Neuronal stem cell (in vitro differentiated cells): Measurements from ENCODE around the gene ADH4.

Experiments
- DNase-seq: peaks from one replicate; pipeline ENCODE4 v3.0.0-alpha.2; 2013; ENCODE audit warnings: low spot score
- H2AFZ ChIP-seq: one replicate; pipeline ENCODE4 v1.6.1; 2013; ENCODE audit warnings: mild to moderate bottlenecking, low read length, inconsistent platforms
- H2AK5ac ChIP-seq: 2 replicates; pipeline ENCODE4 v1.6.1; 2013; ENCODE audit warnings: low read depth, mild to moderate bottlenecking, inconsistent platforms, low read length, moderate library complexity, mixed read lengths
- H2BK120ac ChIP-seq: 2 replicates; pipeline ENCODE4 v1.6.1; 2013; ENCODE audit warnings: low read depth, mild to moderate bottlenecking, inconsistent platforms, low read length, moderate library complexity, mixed read lengths
- H2BK12ac ChIP-seq: one replicate; pipeline ENCODE4 v1.6.1; 2013; ENCODE audit warnings: low read length, inconsistent platforms
- H2BK15ac ChIP-seq: 2 replicates; pipeline ENCODE4 v1.6.1; 2013; ENCODE audit warnings: mild to moderate bottlenecking, low read length, inconsistent platforms, mixed read lengths
- H2BK5ac ChIP-seq: one replicate; pipeline ENCODE4 v1.6.1; 2013; ENCODE audit warnings: inconsistent platforms, mild to moderate bottlenecking, low read length, moderate library complexity
- H3K14ac ChIP-seq: one replicate; pipeline ENCODE4 v1.6.1; 2013; ENCODE audit warnings: low read length, inconsistent platforms
- H3K18ac ChIP-seq: 2 replicates; pipeline ENCODE4 v1.6.1; 2013; ENCODE audit warnings: low read length, inconsistent platforms
- H3K23ac ChIP-seq: 2 replicates; pipeline ENCODE4 v1.6.1; 2013; ENCODE audit warnings: low read depth, mild to moderate bottlenecking, mixed read lengths, low read length, inconsistent platforms; ENCODE audit not compliant: poor library complexity
- H3K27ac ChIP-seq: replicated peaks from 3 replicates; pipeline ENCODE4 v1.5.1; 2013; ENCODE audit warnings: low read length, inconsistent platforms
- H3K27me3 ChIP-seq, 3 experiments: 2 replicates each; pipeline ENCODE4 v1.6.1; 2013; ENCODE audit warnings: low read length in 3 of 3, mild to moderate bottlenecking in 2 of 3, inconsistent platforms in 1 of 3, low read depth in 1 of 3, mixed read lengths in 1 of 3, moderate library complexity in 1 of 3; ENCODE audit not compliant: control insufficient read depth in 3 of 3, insufficient read depth in 3 of 3
- H3K36me3 ChIP-seq, 2 donors: replicated peaks in 1 of 2; 2 replicates each; pipeline ENCODE4 v1.6.1; 2013; ENCODE audit warnings: low read length in 2 of 2; ENCODE audit not compliant: control insufficient read depth in 2 of 2, insufficient read depth in 2 of 2
- H3K4ac ChIP-seq: 2 replicates; pipeline ENCODE4 v1.6.1; 2013; ENCODE audit warnings: inconsistent platforms, mild to moderate bottlenecking, low read length, moderate library complexity
- H3K4me1 ChIP-seq, 2 donors: 1 replicate in 1 of 2; 2 replicates in 1 of 2; pipeline ENCODE4 v1.6.1; 2013; ENCODE audit warnings: low read length in 2 of 2, low read depth in 1 of 2; ENCODE audit not compliant: control insufficient read depth in 2 of 2, insufficient read depth in 1 of 2
- H3K4me2 ChIP-seq: one replicate; pipeline ENCODE4 v1.6.1; 2013; ENCODE audit warnings: mild to moderate bottlenecking, low read length, inconsistent platforms; ENCODE audit not compliant: insufficient read depth, poor library complexity, severe bottlenecking
- H3K4me3 ChIP-seq, 2 donors: 2 replicates each; pipeline ENCODE4 v1.5.1; 2013; ENCODE audit warnings: low read length in 2 of 2, mild to moderate bottlenecking in 2 of 2, inconsistent platforms in 1 of 2, moderate library complexity in 1 of 2
- H3K79me1 ChIP-seq: one replicate; pipeline ENCODE4 v1.6.1; 2013; ENCODE audit warnings: low read depth, mild to moderate bottlenecking, inconsistent platforms, low read length, moderate library complexity
- H3K9ac ChIP-seq: one replicate; pipeline ENCODE4 v1.6.1; 2013; ENCODE audit warnings: mild to moderate bottlenecking, low read depth, low read length, inconsistent platforms; ENCODE audit not compliant: poor library complexity
- H3K9me3 ChIP-seq, 2 donors: replicated peaks in 1 of 2; 2 replicates each; pipeline versions ENCODE3 to v1.6.1; 2013; ENCODE audit warnings: low read length in 2 of 2, mild to moderate bottlenecking in 2 of 2, inconsistent platforms in 1 of 2, low read depth in 1 of 2, mixed read lengths in 1 of 2, moderate library complexity in 1 of 2; ENCODE audit not compliant: control insufficient read depth in 2 of 2, insufficient read depth in 1 of 2
- H4K8ac ChIP-seq: one replicate; pipeline ENCODE4 v1.6.1; 2013; ENCODE audit warnings: low read depth, mild to moderate bottlenecking, inconsistent platforms, low read length, moderate library complexity
- H4K91ac ChIP-seq: one replicate; pipeline ENCODE4 v1.6.1; 2013; ENCODE audit warnings: low read length, low read depth, mild to moderate bottlenecking, inconsistent platforms; ENCODE audit not compliant: poor library complexity
- WGBS, 2 donors: extraction: QIAGEN DNeasy Blood & Tissue Kit; methylation state at CpG; one replicate each; pipeline ENCODE4 v1.1.7; 2013; ENCODE audit warnings: missing lambda C conversion rate in 2 of 2, mixed read lengths in 1 of 2; ENCODE audit not compliant: insufficient read length in 2 of 2, insufficient replicate concordance in 1 of 2; ENCODE audit errors: extremely low coverage in 2 of 2; 5-methylcytosine and 5-hydroxymethylcytosine counted together

ADH4 gene

GRCh38 chr4:99151452-99151851 lies 7.4 kb upstream of the ADH4 start:
- Histone ChIP-seq H3K36me3 (peaks cover 0 to 2% of the 10 kb centered on the region in 2 donors), H4K91ac (no peak overlapping the region), H2AFZ (no peak overlapping the region), H2BK5ac (no peak overlapping the region), H3K14ac (no peak overlapping the region), H3K9ac (no peak overlapping the region), H3K4me1 (no peaks in the 10 kb centered on the region), H4K8ac (no peak overlapping the region), H3K4me3 (no peak overlapping the region), H2BK12ac (no peak overlapping the region), H3K27ac (no peak overlapping the region), H3K79me1 (no peaks in the 10 kb centered on the region), H3K4me2 (no peak overlapping the region), H3K27me3 (no peaks in the 10 kb centered on the region), H2BK15ac (no peak overlapping the region), H3K23ac (no peak overlapping the region), H3K9me3 (peaks cover 6 to 11% of the 10 kb centered on the region in 2 donors), H2AK5ac (no peak overlapping the region), H3K18ac (no peak overlapping the region), H2BK120ac (no peak overlapping the region), H3K4ac (no peak overlapping the region)
- DNase-seq = no peak
- no CpG with 5 or more reads among the region's 3 CpGs for WGBS, 2 donors

DNA sequence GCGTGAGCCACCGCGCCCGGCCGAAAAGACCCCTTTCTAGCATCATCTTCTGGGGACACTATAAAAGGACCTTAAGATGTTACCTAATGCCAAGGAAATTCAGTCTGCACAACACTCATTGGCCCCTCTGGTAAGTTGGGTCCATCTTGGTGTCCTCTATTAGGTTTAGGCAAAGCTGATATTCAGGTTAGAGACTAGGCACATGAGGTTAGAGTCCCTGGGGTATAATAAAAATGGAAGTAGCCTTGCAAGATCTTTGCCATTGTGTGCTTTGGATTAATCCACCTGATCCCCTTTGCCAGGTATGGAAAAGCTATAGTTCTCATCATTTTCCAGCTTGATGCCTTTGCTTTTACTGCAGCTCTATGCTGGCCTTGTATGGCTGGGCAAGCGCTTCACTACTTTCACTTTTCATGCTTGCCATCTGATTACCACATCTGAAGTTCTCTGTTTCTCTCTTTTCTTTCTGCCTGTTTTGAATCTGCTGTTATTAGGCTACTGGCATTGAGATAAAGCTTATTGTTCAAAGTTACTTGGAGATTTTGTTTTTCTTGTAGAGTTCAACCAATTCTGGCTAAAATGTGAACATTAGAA lies 5.4 kb upstream of the ADH4 start:
- Histone ChIP-seq H3K27ac (no peak overlapping the region), H2BK15ac (no peak overlapping the region), H4K91ac (no peak overlapping the region), H3K4me3 (no peak overlapping the region), H2BK5ac (no peak overlapping the region), H3K18ac (no peak overlapping the region), H2BK12ac (no peak overlapping the region), H3K79me1 (no peaks in the 10 kb centered on the region), H3K36me3 (no peaks in the 10 kb centered on the region), H3K4ac (no peak overlapping the region), H3K23ac (no peak overlapping the region), H3K4me2 (no peak overlapping the region), H2BK120ac (no peak overlapping the region), H3K27me3 (no peaks in the 10 kb centered on the region), H4K8ac (no peak overlapping the region), H3K4me1 (no peaks in the 10 kb centered on the region), H3K14ac (no peak overlapping the region), H2AK5ac (no peak overlapping the region), H3K9me3 (peaks cover 6 to 11% of the 10 kb centered on the region in 2 donors), H3K9ac (no peak overlapping the region), H2AFZ (no peak overlapping the region)
- no CpG with 5 or more reads among the region's 6 CpGs for WGBS, 2 donors
- DNase-seq = no peak

- Histone ChIP-seq H2AFZ (no peak overlapping the region), H4K8ac (no peak overlapping the region), H2BK12ac (no peak overlapping the region), H3K9ac (no peak overlapping the region), H2AK5ac (no peak overlapping the region), H3K18ac (no peak overlapping the region), H3K23ac (no peak overlapping the region), H3K4me2 (no peak overlapping the region), H3K14ac (no peak overlapping the region), H3K79me1 (no peaks in the 10 kb centered on the region), H3K36me3 (no peaks in the 10 kb centered on the region), H3K27ac (no peak overlapping the region), H2BK15ac (no peak overlapping the region), H3K9me3 (peaks cover 6 to 11% of the 10 kb centered on the region in 2 donors), H2BK120ac (no peak overlapping the region), H2BK5ac (no peak overlapping the region), H3K4me3 (no peak overlapping the region), H3K4me1 (no peaks in the 10 kb centered on the region), H3K4ac (no peak overlapping the region), H3K27me3 (no peaks in the 10 kb centered on the region), H4K91ac (no peak overlapping the region)
- no peak for DNase-seq
- WGBS, 2 donors = no CpG with 5 or more reads among the region's 1 CpG
These were observed 4.5 kb upstream of the ADH4 start for GRCh38 chr4:99148550-99148949.

GRCh38 chr4:99144587-99144986 lies 490 bp upstream of the ADH4 start:
- no CpG with 5 or more reads among the region's 1 CpG for WGBS, 2 donors
- no peak overlapping the region for H2BK120ac ChIP-seq

More at GRCh38 chr4:99144587-99144986, 490 bp upstream of the ADH4 start:
- H2AFZ ChIP-seq = no peak overlapping the region
- H3K4me3 ChIP-seq = no peak overlapping the region
- H4K91ac ChIP-seq = no peak overlapping the region
- no peak overlapping the region for H3K23ac ChIP-seq
- no peak overlapping the region for H3K27ac ChIP-seq
- H3K18ac ChIP-seq = no peak overlapping the region
- no peak overlapping the region for H2BK5ac ChIP-seq
- no peak overlapping the region for H3K14ac ChIP-seq
- no peak overlapping the region for H2BK12ac ChIP-seq
- no peaks in the 10 kb centered on the region for H3K4me1 ChIP-seq
- H3K4me2 ChIP-seq = no peak overlapping the region
- no peak overlapping the region for H3K4ac ChIP-seq
- no peaks in the 10 kb centered on the region for H3K36me3 ChIP-seq
- DNase-seq = no peak
- no peak overlapping the region for H2AK5ac ChIP-seq
- H2BK15ac ChIP-seq = no peak overlapping the region
- H3K27me3 ChIP-seq = no peaks in the 10 kb centered on the region
- H3K79me1 ChIP-seq = no peaks in the 10 kb centered on the region
- peaks cover 0 to 3% of the 10 kb centered on the region in 2 donors for H3K9me3 ChIP-seq
- H3K9ac ChIP-seq = no peak overlapping the region
- H4K8ac ChIP-seq = no peak overlapping the region
